A673 (cell line): ENCODE results near the gene RHO.

ENCODE experiments used
- EZH2 ChIP-seq: fragments of 200-600 bp; sonication (generic); IDR thresholded peaks from 2 replicates; pipeline ENCODE4 v1.6.1; 2017; ENCODE audit warnings: borderline replicate concordance, low read depth, mild to moderate bottlenecking, mixed read lengths, antibody characterized with exemption, low read length; ENCODE audit not compliant: poor library complexity, severe bottlenecking
- TF ChIP-seq, protein P1 (sequence below): fragments of 300-800, 200-600 bp; sonication (generic); conservative IDR thresholded peaks from 2 replicates; pipeline ENCODE4 v1.5.1; 2017; ENCODE audit warnings: low read depth, mild to moderate bottlenecking, antibody characterized with exemption, low read length, moderate library complexity, mixed read lengths

DNA sequence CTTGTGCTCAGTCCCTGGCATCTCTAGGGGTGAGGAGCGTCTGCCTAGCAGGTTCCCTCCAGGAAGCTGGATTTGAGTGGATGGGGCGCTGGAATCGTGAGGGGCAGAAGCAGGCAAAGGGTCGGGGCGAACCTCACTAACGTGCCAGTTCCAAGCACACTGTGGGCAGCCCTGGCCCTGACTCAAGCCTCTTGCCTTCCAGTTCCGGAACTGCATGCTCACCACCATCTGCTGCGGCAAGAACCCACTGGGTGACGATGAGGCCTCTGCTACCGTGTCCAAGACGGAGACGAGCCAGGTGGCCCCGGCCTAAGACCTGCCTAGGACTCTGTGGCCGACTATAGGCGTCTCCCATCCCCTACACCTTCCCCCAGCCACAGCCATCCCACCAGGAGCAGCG is 5.0 kb downstream of the RHO start:
- TF ChIP-seq, protein P1, sequence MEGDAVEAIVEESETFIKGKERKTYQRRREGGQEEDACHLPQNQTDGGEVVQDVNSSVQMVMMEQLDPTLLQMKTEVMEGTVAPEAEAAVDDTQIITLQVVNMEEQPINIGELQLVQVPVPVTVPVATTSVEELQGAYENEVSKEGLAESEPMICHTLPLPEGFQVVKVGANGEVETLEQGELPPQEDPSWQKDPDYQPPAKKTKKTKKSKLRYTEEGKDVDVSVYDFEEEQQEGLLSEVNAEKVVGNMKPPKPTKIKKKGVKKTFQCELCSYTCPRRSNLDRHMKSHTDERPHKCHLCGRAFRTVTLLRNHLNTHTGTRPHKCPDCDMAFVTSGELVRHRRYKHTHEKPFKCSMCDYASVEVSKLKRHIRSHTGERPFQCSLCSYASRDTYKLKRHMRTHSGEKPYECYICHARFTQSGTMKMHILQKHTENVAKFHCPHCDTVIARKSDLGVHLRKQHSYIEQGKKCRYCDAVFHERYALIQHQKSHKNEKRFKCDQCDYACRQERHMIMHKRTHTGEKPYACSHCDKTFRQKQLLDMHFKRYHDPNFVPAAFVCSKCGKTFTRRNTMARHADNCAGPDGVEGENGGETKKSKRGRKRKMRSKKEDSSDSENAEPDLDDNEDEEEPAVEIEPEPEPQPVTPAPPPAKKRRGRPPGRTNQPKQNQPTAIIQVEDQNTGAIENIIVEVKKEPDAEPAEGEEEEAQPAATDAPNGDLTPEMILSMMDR: no peak
- no peak for TF ChIP-seq EZH2
